ENCODE data around the gene KPTN.

- TF ChIP-seq CTCF (IDR thresholded peaks at IDR 0.05; ENCODE audit: insufficient read depth, low read depth, low read length) (no peak), EZH2 (IDR thresholded peaks at IDR 0.05; ENCODE audit: insufficient read depth, low read length) (no peak)
Measured at GRCh38 chr19:47480658-47481057, 3.4 kb downstream of the KPTN start.

All from astrocyte (in vitro differentiated cells and primary cell).